ENCODE data around the gene RPTOR.

Gene RPTOR

DNA sequence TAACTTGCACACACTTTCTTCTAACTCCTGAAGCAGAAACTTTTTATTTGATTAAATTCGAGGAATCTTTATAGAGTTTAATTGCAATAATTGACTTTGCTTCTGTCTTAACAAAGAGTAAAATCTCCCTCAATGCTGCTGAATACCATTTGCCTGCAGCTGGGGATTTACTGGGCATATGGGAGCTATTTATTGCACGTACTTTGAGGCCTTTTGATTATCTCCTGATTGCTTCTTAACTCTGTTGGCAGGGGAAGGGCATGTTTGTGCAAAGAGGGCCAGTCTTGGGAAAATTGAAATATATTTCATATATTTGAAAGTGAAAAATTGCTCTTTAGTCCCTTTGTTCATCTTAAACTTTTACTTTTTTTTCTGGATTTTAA, 290.2 kb downstream of the RPTOR start:
- DNase-seq (ENCODE audit: low read depth), result no peak
- no peak for TF ChIP-seq CTCF (IDR thresholded peaks at IDR 0.05; ENCODE audit: control insufficient read depth, extremely low read depth, insufficient read depth)
- H3K4me3 ChIP-seq (ENCODE audit: low read depth, low read length), result no peak overlapping the region

- H3K4me3 ChIP-seq (ENCODE audit: low read depth, low read length), result no peak overlapping the region
- no peak for DNase-seq (ENCODE audit: low read depth)
- no peak for TF ChIP-seq CTCF (IDR thresholded peaks at IDR 0.05; ENCODE audit: control insufficient read depth, extremely low read depth, insufficient read depth)
These were observed 291.4 kb downstream of the RPTOR start for GRCh38 chr17:80835816-80836657.

DNA sequence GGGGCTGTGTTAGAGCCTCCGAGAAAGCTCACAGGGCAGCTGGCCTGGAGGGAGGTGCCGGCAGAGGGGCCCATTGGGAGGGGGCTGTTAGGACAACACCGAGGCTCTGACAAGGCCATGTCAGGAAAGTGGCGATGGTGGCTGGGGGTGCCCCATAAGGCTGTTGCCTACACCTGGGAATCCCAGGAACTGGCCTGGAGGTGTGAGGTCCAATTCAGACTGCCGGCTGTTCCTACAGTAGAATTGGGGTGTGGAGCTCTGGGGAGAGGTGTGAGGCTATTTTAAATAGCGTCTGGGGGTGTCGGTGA, 292.0 kb downstream of the RPTOR start:
- H3K4me3 ChIP-seq (ENCODE audit: low read depth, low read length), result no peak overlapping the region
- DNase-seq (ENCODE audit: low read depth), result no peak
- no peak for TF ChIP-seq CTCF (IDR thresholded peaks at IDR 0.05; ENCODE audit: control insufficient read depth, extremely low read depth, insufficient read depth)

GRCh38 chr17:80836971-80837481, 292.4 kb downstream of the RPTOR start:
- H3K4me3 ChIP-seq (ENCODE audit: low read depth, low read length), result no peak overlapping the region
- no peak for TF ChIP-seq CTCF (IDR thresholded peaks at IDR 0.05; ENCODE audit: control insufficient read depth, extremely low read depth, insufficient read depth)
- no peak for DNase-seq (ENCODE audit: low read depth)

DNA sequence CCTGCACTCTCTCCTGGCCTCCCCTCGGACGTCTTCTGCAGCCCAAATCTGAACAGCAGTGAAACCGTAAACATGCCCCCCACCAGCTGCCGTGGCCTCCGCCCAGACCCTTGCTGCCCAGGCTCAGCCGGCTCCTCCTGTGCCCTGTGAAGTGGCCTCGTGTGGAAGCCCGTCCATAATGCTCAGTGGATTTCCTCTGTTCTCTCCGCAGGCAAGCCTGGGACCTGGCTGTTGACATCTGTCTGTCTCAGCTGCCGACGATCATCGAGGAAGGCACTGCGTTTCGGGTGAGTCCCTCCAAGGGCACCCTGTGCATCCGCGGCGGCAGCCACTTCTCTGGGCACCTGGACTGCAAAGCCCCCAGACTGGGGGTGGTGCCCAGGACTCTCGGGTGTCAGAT, 293.1 kb downstream of the RPTOR start:
- DNase-seq (ENCODE audit: low read depth), result no peak
- H3K4me3 ChIP-seq (ENCODE audit: low read depth, low read length), result no peak overlapping the region
- TF ChIP-seq CTCF (IDR thresholded peaks at IDR 0.05; ENCODE audit: control insufficient read depth, extremely low read depth, insufficient read depth), result no peak

DNA sequence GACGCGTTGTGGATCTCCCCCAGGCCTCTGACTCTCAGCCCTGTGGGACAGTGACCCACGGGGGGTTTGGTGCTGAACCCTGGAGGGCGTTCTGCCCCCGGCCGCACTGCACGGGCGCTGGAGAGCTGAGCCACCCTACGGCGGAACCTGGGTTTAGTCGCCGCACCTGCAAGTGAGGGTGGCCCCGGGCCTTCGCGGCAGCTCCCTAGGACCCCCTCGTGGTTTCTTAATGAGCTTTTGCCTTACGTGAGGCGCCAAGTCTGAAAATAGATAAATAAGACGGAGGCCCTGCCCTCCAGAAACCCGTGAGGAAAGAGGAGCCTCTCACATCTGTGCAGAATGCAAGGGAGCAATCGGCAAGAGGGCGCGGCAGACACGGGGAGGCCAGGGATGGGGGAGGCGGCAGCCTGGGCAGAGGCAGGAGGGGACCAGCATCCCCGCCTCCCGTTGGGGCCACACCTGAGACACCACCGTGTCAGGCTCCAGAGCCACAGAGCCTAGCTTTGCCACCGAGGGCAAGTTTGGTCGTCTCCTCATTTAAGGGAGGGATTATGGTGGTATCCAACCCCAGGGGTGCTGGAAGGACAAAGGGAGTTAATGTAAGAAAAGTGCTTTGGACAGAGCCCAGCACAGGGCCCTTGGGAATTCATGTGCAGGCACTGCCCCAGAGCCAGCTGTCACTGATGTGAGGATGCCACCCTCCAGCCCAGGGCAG, 293.8 kb downstream of the RPTOR start:
- DNase-seq (ENCODE audit: low read depth), result no peak
- no peak overlapping the region for H3K4me3 ChIP-seq (ENCODE audit: low read depth, low read length)
- TF ChIP-seq CTCF (IDR thresholded peaks at IDR 0.05; ENCODE audit: control insufficient read depth, extremely low read depth, insufficient read depth), result no peak

All from LNCaP clone FGC (cell line).